KOPT-K1 (cell line): ENCODE results near the gene GPR180.

ENCODE experiments used
- H3K27ac ChIP-seq: fragments of 200-600 bp; sonication (generic); 2 replicates; pipeline ENCODE4 v1.5.1; 2016; ENCODE audit warnings: antibody characterized with exemption, mild to moderate bottlenecking, low read depth, low read length; ENCODE audit not compliant: poor library complexity, severe bottlenecking
- H3K36me3 ChIP-seq: fragments of 200-600 bp; sonication (generic); 2 replicates; pipeline ENCODE4 v1.5.1; 2017; ENCODE audit warnings: antibody characterized with exemption, mild to moderate bottlenecking, low read length, moderate library complexity; ENCODE audit not compliant: insufficient read depth
- H3K9me3 ChIP-seq: fragments of 200-600 bp; sonication (generic); 2 replicates; pipeline ENCODE4 v1.5.1; 2017; ENCODE audit warnings: antibody characterized with exemption, low read length, mild to moderate bottlenecking; ENCODE audit not compliant: insufficient read depth, poor library complexity, severe bottlenecking

The GPR180 gene

GRCh38 chr13:94679614-94680013, 78.0 kb downstream of the GPR180 start:
- Histone ChIP-seq H3K36me3 (no peaks in the 10 kb centered on the region), H3K9me3 (no peaks in the 10 kb centered on the region), H3K27ac (no peak overlapping the region)

- Histone ChIP-seq H3K9me3 (no peaks in the 10 kb centered on the region), H3K36me3 (no peaks in the 10 kb centered on the region), H3K27ac (no peak overlapping the region)
These were observed 80.6 kb downstream of the GPR180 start for GRCh38 chr13:94682229-94682628.

GRCh38 chr13:94683409-94683808, 81.8 kb downstream of the GPR180 start:
- Histone ChIP-seq H3K36me3 (no peaks in the 10 kb centered on the region), H3K9me3 (no peaks in the 10 kb centered on the region), H3K27ac (no peak overlapping the region)
